Liver (tissue), 9 donors: ENCODE results near the gene WNT4. TPM values are rescaled to one million over a fixed set of nuclear protein-coding genes. Genes with fewer than 3 reads are reported as not detected.

Experiments used
- DNase-seq: peaks from one replicate; pipeline ENCODE4 v3.0.0-alpha.2; 2017; ENCODE audit warnings: low spot score
- H3K27ac ChIP-seq, 2 donors: one replicate each; pipeline ENCODE4 v1.7.0; 2013; ENCODE audit warnings: inconsistent platforms in 2 of 2, low read length in 2 of 2, control low read depth in 1 of 2, low read depth in 1 of 2, mild to moderate bottlenecking in 1 of 2
- H3K27me3 ChIP-seq, 4 donors: one replicate each; pipeline versions ENCODE4 v1.6.1 to v1.7.0; 2013; ENCODE audit warnings: low read length in 3 of 4, inconsistent platforms in 1 of 4, mild to moderate bottlenecking in 1 of 4, moderate library complexity in 1 of 4; ENCODE audit not compliant: control insufficient read depth in 4 of 4, insufficient read depth in 4 of 4
- H3K36me3 ChIP-seq, 4 donors: one replicate each; pipeline versions ENCODE4 v1.6.1 to v1.7.0; 2013; ENCODE audit warnings: low read length in 3 of 4, mild to moderate bottlenecking in 3 of 4, low read depth in 1 of 4, moderate library complexity in 1 of 4; ENCODE audit not compliant: control insufficient read depth in 4 of 4, insufficient read depth in 3 of 4
- H3K4me1 ChIP-seq, 4 donors: one replicate each; pipeline versions ENCODE4 v1.6.1 to v1.7.0; 2013; ENCODE audit warnings: low read length in 3 of 4, mild to moderate bottlenecking in 3 of 4, moderate library complexity in 1 of 4; ENCODE audit not compliant: control insufficient read depth in 4 of 4, insufficient read depth in 4 of 4
- H3K4me3 ChIP-seq, 3 donors: one replicate each; pipeline versions ENCODE4 v1.6.1 to v1.7.0; 2013; ENCODE audit warnings: low read length in 3 of 3, control low read depth in 1 of 3, low read depth in 1 of 3, mild to moderate bottlenecking in 1 of 3
- H3K9ac ChIP-seq, 2 donors: one replicate each; pipeline ENCODE4 v1.7.0; 2013; ENCODE audit warnings: low read length in 2 of 2, mild to moderate bottlenecking in 2 of 2, moderate library complexity in 2 of 2, control low read depth in 1 of 2, low read depth in 1 of 2
- H3K9me3 ChIP-seq, 4 donors: one replicate each; pipeline versions ENCODE4 v1.6.1 to v1.7.0; 2013; ENCODE audit warnings: low read length in 3 of 4; ENCODE audit not compliant: control insufficient read depth in 4 of 4
- FOXA1 ChIP-seq: IDR thresholded peaks from 2 replicates; pipeline ENCODE4 v1.6.1; 2016; ENCODE audit warnings: antibody characterized with exemption
- FOXA2 ChIP-seq: IDR thresholded peaks from 2 replicates; pipeline ENCODE4 v1.6.1; 2016; ENCODE audit warnings: antibody characterized with exemption
- GABPA ChIP-seq, 2 donors: IDR thresholded peaks in 1 of 2; conservative IDR thresholded peaks in 1 of 2; 2 replicates each; pipeline ENCODE4 v1.6.1; 2016; ENCODE audit warnings: antibody characterized with exemption in 2 of 2, mild to moderate bottlenecking in 1 of 2, moderate library complexity in 1 of 2
- RXRA ChIP-seq, 2 donors: IDR thresholded peaks; 2 replicates each; pipeline ENCODE4 v1.6.1; 2017 to 2018; ENCODE audit warnings: antibody characterized with exemption in 2 of 2, mild to moderate bottlenecking in 1 of 2
- SP1 ChIP-seq: IDR thresholded peaks from 2 replicates; pipeline ENCODE4 v1.6.1; 2018; ENCODE audit warnings: antibody characterized with exemption, mild to moderate bottlenecking
- TAF1 ChIP-seq: conservative IDR thresholded peaks from 2 replicates; pipeline ENCODE4 v1.6.1; 2016; ENCODE audit warnings: antibody characterized with exemption, mild to moderate bottlenecking
- YY1 ChIP-seq: IDR thresholded peaks from 2 replicates; pipeline ENCODE4 v1.6.1; 2016; ENCODE audit warnings: antibody characterized with exemption, mild to moderate bottlenecking
- WGBS: extraction: QIAGEN DNeasy Blood & Tissue Kit; methylation state at CpG from one replicate; pipeline ENCODE4 v1.1.7; 2013; 5-methylcytosine and 5-hydroxymethylcytosine counted together
- polyA plus RNA-seq, 2 donors: library from polyadenylated mRNA; stranded (reverse) in 1 of 2; unstranded in 1 of 2; fragments of 200-250 nt in 1 of 2; fragments of >200 nt in 1 of 2; fragmentation: Nextera tagmentation in 1 of 2; extraction: Ambion mirVana in 1 of 2; gene quantifications; one replicate each; pipeline versions ENCODE4 v1.2.1 to v1.2.3, GENCODE V29; 2013 to 2015
- total RNA-seq, 2 donors: library from RNA; depleted of rRNA; stranded (reverse); fragments of >200 nt; gene quantifications; one replicate each; pipeline ENCODE4 v1.2.3, GENCODE V29; 2014
- TF ChIP-seq, protein P1 (sequence below): IDR thresholded peaks from 2 replicates; pipeline ENCODE4 v1.6.1; 2016; ENCODE audit warnings: antibody characterized with exemption, mild to moderate bottlenecking
- TF ChIP-seq, protein P2 (sequence below): IDR thresholded peaks from 2 replicates; pipeline ENCODE4 v1.6.1; 2016; ENCODE audit warnings: antibody characterized with exemption
- TF ChIP-seq, protein P3 (sequence below): fragments of 150-350 bp; IDR thresholded peaks from 2 replicates; pipeline ENCODE4 v1.5.1; 2017; ENCODE audit warnings: improper control_type of control experiment, low read depth, low read length; ENCODE audit not compliant: missing input control
- TF ChIP-seq, protein P4 (sequence below): IDR thresholded peaks from 2 replicates; pipeline ENCODE4 v1.6.1; 2016; ENCODE audit warnings: antibody characterized with exemption
- TF ChIP-seq, protein P5 (sequence below): IDR thresholded peaks from 2 replicates; pipeline ENCODE4 v1.6.1; 2016; ENCODE audit warnings: antibody characterized with exemption
- donor health status: healthy.
- donor health status: healthy.
- donor health status: healthy.
- donor health status: healthy.
- donor health status: healthy.

The WNT4 gene
- total and polyA plus RNA-seq, 4 donors, result under 0.01 to 0.09 TPM; not detected in 2

DNA sequence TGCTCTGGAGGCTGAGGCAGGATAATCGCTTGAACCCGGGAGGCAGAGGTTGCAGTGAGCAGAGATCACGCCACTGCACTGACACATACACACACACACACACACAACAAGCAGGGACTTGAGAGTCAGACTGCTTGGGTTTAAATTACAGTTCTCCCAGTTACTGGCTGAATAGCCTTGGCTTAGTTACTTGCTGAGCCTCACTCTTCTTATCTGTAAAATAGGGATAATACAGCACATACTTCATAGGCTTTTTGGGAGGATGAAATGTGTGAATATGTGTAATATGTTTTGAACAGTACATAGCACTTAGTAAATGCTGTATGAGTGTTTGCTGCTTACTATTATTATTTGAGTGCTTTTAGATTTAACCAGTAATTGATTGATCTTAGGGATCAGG lies 66.6 kb downstream of the WNT4 start:
- TF ChIP-seq, protein P1, sequence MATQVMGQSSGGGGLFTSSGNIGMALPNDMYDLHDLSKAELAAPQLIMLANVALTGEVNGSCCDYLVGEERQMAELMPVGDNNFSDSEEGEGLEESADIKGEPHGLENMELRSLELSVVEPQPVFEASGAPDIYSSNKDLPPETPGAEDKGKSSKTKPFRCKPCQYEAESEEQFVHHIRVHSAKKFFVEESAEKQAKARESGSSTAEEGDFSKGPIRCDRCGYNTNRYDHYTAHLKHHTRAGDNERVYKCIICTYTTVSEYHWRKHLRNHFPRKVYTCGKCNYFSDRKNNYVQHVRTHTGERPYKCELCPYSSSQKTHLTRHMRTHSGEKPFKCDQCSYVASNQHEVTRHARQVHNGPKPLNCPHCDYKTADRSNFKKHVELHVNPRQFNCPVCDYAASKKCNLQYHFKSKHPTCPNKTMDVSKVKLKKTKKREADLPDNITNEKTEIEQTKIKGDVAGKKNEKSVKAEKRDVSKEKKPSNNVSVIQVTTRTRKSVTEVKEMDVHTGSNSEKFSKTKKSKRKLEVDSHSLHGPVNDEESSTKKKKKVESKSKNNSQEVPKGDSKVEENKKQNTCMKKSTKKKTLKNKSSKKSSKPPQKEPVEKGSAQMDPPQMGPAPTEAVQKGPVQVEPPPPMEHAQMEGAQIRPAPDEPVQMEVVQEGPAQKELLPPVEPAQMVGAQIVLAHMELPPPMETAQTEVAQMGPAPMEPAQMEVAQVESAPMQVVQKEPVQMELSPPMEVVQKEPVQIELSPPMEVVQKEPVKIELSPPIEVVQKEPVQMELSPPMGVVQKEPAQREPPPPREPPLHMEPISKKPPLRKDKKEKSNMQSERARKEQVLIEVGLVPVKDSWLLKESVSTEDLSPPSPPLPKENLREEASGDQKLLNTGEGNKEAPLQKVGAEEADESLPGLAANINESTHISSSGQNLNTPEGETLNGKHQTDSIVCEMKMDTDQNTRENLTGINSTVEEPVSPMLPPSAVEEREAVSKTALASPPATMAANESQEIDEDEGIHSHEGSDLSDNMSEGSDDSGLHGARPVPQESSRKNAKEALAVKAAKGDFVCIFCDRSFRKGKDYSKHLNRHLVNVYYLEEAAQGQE, result no peak
- TF ChIP-seq, protein P2, sequence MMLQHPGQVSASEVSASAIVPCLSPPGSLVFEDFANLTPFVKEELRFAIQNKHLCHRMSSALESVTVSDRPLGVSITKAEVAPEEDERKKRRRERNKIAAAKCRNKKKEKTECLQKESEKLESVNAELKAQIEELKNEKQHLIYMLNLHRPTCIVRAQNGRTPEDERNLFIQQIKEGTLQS, result no peak
- TF ChIP-seq YY1 (no peak), SP1 (no peak), FOXA1 (no peak), RXRA (IDR thresholded peaks at IDR 0.05) (no peak)
- TF ChIP-seq, protein P3, sequence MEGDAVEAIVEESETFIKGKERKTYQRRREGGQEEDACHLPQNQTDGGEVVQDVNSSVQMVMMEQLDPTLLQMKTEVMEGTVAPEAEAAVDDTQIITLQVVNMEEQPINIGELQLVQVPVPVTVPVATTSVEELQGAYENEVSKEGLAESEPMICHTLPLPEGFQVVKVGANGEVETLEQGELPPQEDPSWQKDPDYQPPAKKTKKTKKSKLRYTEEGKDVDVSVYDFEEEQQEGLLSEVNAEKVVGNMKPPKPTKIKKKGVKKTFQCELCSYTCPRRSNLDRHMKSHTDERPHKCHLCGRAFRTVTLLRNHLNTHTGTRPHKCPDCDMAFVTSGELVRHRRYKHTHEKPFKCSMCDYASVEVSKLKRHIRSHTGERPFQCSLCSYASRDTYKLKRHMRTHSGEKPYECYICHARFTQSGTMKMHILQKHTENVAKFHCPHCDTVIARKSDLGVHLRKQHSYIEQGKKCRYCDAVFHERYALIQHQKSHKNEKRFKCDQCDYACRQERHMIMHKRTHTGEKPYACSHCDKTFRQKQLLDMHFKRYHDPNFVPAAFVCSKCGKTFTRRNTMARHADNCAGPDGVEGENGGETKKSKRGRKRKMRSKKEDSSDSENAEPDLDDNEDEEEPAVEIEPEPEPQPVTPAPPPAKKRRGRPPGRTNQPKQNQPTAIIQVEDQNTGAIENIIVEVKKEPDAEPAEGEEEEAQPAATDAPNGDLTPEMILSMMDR, result no peak
- TF ChIP-seq, protein P4, sequence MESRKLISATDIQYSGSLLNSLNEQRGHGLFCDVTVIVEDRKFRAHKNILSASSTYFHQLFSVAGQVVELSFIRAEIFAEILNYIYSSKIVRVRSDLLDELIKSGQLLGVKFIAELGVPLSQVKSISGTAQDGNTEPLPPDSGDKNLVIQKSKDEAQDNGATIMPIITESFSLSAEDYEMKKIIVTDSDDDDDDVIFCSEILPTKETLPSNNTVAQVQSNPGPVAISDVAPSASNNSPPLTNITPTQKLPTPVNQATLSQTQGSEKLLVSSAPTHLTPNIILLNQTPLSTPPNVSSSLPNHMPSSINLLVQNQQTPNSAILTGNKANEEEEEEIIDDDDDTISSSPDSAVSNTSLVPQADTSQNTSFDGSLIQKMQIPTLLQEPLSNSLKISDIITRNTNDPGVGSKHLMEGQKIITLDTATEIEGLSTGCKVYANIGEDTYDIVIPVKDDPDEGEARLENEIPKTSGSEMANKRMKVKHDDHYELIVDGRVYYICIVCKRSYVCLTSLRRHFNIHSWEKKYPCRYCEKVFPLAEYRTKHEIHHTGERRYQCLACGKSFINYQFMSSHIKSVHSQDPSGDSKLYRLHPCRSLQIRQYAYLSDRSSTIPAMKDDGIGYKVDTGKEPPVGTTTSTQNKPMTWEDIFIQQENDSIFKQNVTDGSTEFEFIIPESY, result no peak
- no peak overlapping the region for H3K27ac ChIP-seq
- no peak overlapping the region for H3K9ac ChIP-seq
- H3K4me3 ChIP-seq, result no peak overlapping the region
- peaks cover 6 to 27% (median 15%) of the 10 kb centered on the region in 4 donors for H3K4me1 ChIP-seq
- no peak for DNase-seq
- H3K27me3 ChIP-seq, result no peaks in the 10 kb centered on the region
- 91% methylated on average over 3 of the region's 3 CpGs for WGBS
- H3K9me3 ChIP-seq, result no peaks in the 10 kb centered on the region
- H3K36me3 ChIP-seq, result peaks cover 0 to 14% (median 10%) of the 10 kb centered on the region in 4 donors

DNA sequence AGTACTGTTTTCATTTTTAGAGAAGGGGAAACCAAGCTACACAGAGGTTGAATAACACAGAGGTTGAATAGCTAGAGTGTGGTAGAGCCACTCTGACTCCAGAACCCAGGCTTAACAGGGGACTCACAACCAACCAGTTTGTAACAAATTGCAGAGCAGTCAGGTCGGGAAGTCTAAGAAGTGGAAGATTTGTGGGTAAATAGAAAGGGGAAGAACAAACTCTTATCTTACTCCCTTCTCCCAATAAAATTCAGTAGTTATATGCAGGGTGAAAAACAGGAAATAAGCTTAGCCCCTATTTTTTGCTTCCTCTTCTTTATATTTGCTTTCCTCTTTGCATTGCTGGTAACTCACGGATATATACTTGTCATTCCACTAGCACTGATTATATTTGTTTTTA lies 67.2 kb downstream of the WNT4 start:
- Histone ChIP-seq H3K9ac (no peak overlapping the region), H3K4me1 (peaks cover 6 to 29% (median 17%) of the 10 kb centered on the region in 4 donors), H3K9me3 (no peaks in the 10 kb centered on the region), H3K27ac (no peak overlapping the region), H3K4me3 (no peak overlapping the region), H3K27me3 (no peaks in the 10 kb centered on the region), H3K36me3 (peaks cover 0 to 12% (median 9%) of the 10 kb centered on the region in 4 donors)
- WGBS, result 55% methylated on average over 2 of the region's 2 CpGs
- TF ChIP-seq TAF1 (no peak), FOXA2 (no peak), YY1 (no peak), GABPA (IDR thresholded peaks at IDR 0.05 in 1 of 2, conservative IDR thresholded peaks at IDR 0.05 in 1 of 2) (no peak), SP1 (no peak), RXRA (IDR thresholded peaks at IDR 0.05) (no peak)
- TF ChIP-seq, protein P5, sequence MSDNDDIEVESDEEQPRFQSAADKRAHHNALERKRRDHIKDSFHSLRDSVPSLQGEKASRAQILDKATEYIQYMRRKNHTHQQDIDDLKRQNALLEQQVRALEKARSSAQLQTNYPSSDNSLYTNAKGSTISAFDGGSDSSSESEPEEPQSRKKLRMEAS, result no peak
- TF ChIP-seq, protein P2, result no peak
- TF ChIP-seq, protein P4, result no peak
- no peak for DNase-seq
